ENCODE measurements around the gene ADGB. TPM values are rescaled to one million over a fixed set of nuclear protein-coding genes. Genes with fewer than 3 reads are reported as not detected.

The ADGB gene
- total RNA-seq, 2 experiments from 2014 or later: not detected

DNA sequence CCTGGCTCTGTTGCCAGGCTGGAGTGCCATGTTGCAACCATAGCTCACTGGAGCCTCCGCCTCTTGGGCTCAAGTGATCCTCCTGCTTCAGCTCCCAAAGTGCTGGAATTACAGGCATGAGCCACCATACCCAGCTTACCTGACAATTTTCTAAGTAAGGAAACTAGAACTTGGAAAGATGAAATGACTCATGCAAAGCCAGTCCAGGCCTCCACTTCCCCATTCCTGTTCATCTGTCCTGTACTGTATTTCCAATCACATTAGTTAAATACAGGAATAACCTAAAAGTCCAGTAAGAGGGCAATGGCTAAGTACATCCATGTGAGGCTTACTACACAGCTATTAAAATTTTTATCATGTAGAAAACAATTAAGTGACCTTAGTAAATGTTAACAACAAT lies 8.3 kb upstream of the ADGB start:
- no peaks in the 10 kb centered on the region for H3K36me3 ChIP-seq (ENCODE audit: insufficient read depth, low read length)
- H3K4me1 ChIP-seq (ENCODE audit: insufficient read depth, low read length, poor library complexity, severe bottlenecking): no peaks in the 10 kb centered on the region
- H3K9me2 ChIP-seq (ENCODE audit: insufficient read depth, low read length): no peaks in the 10 kb centered on the region
- TF ChIP-seq CTCF (conservative IDR thresholded peaks at IDR 0.05; ENCODE audit: low read length) (no peak), EZH2phosphoT487 (IDR thresholded peaks at IDR 0.05; ENCODE audit: borderline replicate concordance, low read depth, low read length) (no peak)
- H2AFZ ChIP-seq (ENCODE audit: low read length): no peak overlapping the region
- no peaks in the 10 kb centered on the region for H4K20me1 ChIP-seq (ENCODE audit: insufficient read depth, low read length)
- POLR2A ChIA-PET: interaction anchor here (0.7 to 1.5 kb wide), 4 partner anchors 8 to 1170 kb away, joined by 3 to 6 read pairs (median 3); no protein-coding TSS in a partner anchor
- CTCF ChIA-PET (ENCODE audit: unreplicated experiment): no interaction called here
- no peak for DNase-seq (ENCODE audit: low spot score)
- H3K79me2 ChIP-seq (ENCODE audit: insufficient read depth, low read depth, low read length): no peaks in the 10 kb centered on the region
- intact Hi-C loops (cut with micrococcal nuclease; ENCODE audit: unreplicated experiment): no loop called here
- H3K27ac ChIP-seq (ENCODE audit: low read depth, low read length, poor library complexity, severe bottlenecking): no peak overlapping the region
- H3K4me2 ChIP-seq (ENCODE audit: low read length): no peak overlapping the region
- no peak overlapping the region for H3K4me3 ChIP-seq (ENCODE audit: low read depth, low read length, poor library complexity, severe bottlenecking)
- H3K9me3 ChIP-seq (ENCODE audit: low read length): no peaks in the 10 kb centered on the region
- BruUV-seq (replicated peaks): no TSS peak

DNA sequence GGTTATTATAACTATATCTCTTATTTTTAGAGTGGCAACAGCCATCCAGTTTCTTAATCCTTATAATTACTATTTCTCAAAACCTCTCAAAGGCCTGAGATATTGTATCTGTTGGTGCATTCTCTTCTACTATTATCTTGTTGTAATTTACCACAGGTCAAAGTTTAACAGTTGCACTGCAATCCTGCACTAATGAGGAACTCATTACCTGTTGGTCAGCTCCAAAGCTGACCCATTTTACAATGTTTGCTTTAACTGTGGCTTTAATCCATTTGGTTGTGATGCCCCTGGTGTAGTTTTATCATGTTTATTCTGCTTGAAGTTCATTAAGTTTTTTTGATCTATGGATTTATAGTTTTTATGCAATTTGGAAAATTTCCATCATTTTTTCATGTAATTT lies 6.3 kb upstream of the ADGB start:
- no peak overlapping the region for H3K27ac ChIP-seq (ENCODE audit: low read depth, low read length, poor library complexity, severe bottlenecking)
- H3K4me3 ChIP-seq (ENCODE audit: low read depth, low read length, poor library complexity, severe bottlenecking): no peak overlapping the region
- peaks cover 4% of the 10 kb centered on the region for H3K4me1 ChIP-seq (ENCODE audit: insufficient read depth, low read length, poor library complexity, severe bottlenecking)
- no peak overlapping the region for H2AFZ ChIP-seq (ENCODE audit: low read length)
- no peak overlapping the region for H3K4me2 ChIP-seq (ENCODE audit: low read length)
- H4K20me1 ChIP-seq (ENCODE audit: insufficient read depth, low read length): no peaks in the 10 kb centered on the region
- CTCF ChIA-PET (ENCODE audit: unreplicated experiment): no interaction called here
- no peak for TF ChIP-seq CTCF (conservative IDR thresholded peaks at IDR 0.05; ENCODE audit: low read length)
- TF ChIP-seq EZH2phosphoT487 (IDR thresholded peaks at IDR 0.05; ENCODE audit: borderline replicate concordance, low read depth, low read length): no peak
- POLR2A ChIA-PET: no interaction called here
- BruUV-seq (replicated peaks): no TSS peak
- H3K9me3 ChIP-seq (ENCODE audit: low read length): no peaks in the 10 kb centered on the region
- H3K79me2 ChIP-seq (ENCODE audit: insufficient read depth, low read depth, low read length): no peaks in the 10 kb centered on the region
- intact Hi-C loops (cut with micrococcal nuclease; ENCODE audit: unreplicated experiment): no loop called here
- DNase-seq (ENCODE audit: low spot score): no peak
- H3K9me2 ChIP-seq (ENCODE audit: insufficient read depth, low read length): no peaks in the 10 kb centered on the region
- no peaks in the 10 kb centered on the region for H3K36me3 ChIP-seq (ENCODE audit: insufficient read depth, low read length)

GRCh38 chr6:146593986-146594385 lies 4.8 kb upstream of the ADGB start:
- BruUV-seq (replicated peaks): no TSS peak
- H3K9me3 ChIP-seq (ENCODE audit: low read length): no peaks in the 10 kb centered on the region
- no peak for DNase-seq (ENCODE audit: low spot score)
- no peak overlapping the region for H3K4me3 ChIP-seq (ENCODE audit: low read depth, low read length, poor library complexity, severe bottlenecking)
- H2AFZ ChIP-seq (ENCODE audit: low read length): no peak overlapping the region
- H3K79me2 ChIP-seq (ENCODE audit: insufficient read depth, low read depth, low read length): no peaks in the 10 kb centered on the region
- peaks cover 4% of the 10 kb centered on the region for H3K4me1 ChIP-seq (ENCODE audit: insufficient read depth, low read length, poor library complexity, severe bottlenecking)
- intact Hi-C loops (cut with micrococcal nuclease; ENCODE audit: unreplicated experiment): no loop called here
- H4K20me1 ChIP-seq (ENCODE audit: insufficient read depth, low read length): no peaks in the 10 kb centered on the region
- no peak overlapping the region for H3K4me2 ChIP-seq (ENCODE audit: low read length)
- no peaks in the 10 kb centered on the region for H3K9me2 ChIP-seq (ENCODE audit: insufficient read depth, low read length)
- no peaks in the 10 kb centered on the region for H3K36me3 ChIP-seq (ENCODE audit: insufficient read depth, low read length)
- ChIA-PET POLR2A (interaction anchor here (0.5 kb wide), 1 partner anchor 510 kb away, joined by 3 read pairs; no protein-coding TSS in a partner anchor), CTCF (ENCODE audit: unreplicated experiment) (no interaction called here)
- no peak for TF ChIP-seq EZH2phosphoT487 (IDR thresholded peaks at IDR 0.05; ENCODE audit: borderline replicate concordance, low read depth, low read length)
- TF ChIP-seq CTCF (conservative IDR thresholded peaks at IDR 0.05; ENCODE audit: low read length): no peak
- H3K27ac ChIP-seq (ENCODE audit: low read depth, low read length, poor library complexity, severe bottlenecking): no peak overlapping the region

Data from OCI-LY7 (cell line).